CD4-positive, alpha-beta T cell treated with Interleukin-4 for 4 hours (primary cell): ENCODE results near the gene FHOD3.
A peak's percentile ranks its signal among the peaks of the same experiment; 100 is the strongest.

Experiments
- DNase-seq: peaks from one replicate; pipeline ENCODE4 v3.0.0-alpha.2; 2020

Gene FHOD3

DNA sequence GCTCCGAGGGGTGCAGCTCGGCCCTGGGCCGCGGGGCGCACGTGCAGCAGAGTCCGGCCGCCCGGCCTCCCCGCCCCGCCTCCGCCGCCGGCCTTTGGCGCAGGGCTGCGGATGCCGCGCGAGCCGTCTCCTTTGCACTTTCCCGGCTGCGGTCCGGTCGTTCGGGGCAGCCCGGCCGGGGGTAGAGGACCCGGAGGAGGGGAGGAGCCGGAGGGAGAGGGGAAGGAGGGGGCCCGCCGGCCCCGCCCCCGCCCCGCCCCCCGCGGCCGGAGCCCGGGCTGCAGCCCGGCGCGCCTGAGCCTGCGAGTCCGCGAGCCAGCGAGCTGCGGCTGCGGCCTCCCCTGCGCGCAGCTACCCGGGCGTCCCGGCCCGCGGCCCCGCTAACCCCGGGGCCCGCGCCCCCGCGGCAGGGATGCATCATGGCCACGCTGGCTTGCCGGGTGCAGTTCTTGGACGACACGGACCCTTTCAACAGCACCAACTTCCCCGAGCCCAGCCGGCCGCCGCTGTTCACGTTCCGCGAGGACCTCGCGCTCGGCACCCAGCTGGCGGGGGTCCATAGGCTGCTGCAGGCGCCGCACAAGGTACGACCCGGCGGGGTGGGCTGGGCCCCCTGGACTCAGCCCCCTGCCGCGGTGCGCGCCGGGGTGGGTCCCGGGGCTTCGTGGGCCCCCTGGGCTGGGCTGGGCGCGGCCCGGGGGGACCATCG lies at the start of gene FHOD3:
Gene FHOD3, plus strand, starts transcription at position 297 of the 709 bp plus-strand sequence. Its CDS starts 123 bp downstream, at position 420.
- no peak for DNase-seq

DNA sequence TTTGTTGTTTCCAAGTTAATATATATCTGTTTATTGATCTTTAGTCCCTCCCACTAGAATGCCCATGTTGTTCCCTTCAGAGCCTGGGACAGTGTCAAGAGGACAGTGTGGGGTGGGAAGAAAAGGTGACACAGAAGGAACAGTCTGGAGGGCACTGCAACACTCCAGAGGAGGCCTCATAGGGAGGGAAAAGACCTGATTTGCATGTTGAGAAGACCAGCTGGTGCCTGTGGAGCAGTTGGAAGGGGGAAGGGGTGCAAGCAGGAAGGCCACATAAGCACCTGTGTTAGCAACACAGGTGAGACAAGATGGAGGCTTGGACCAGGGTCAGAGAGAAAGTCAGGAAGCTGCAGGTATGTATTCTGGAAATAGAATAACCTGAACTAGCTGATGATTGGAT lies 48.1 kb upstream of the FHOD3 start:
- no peak for DNase-seq

DNA sequence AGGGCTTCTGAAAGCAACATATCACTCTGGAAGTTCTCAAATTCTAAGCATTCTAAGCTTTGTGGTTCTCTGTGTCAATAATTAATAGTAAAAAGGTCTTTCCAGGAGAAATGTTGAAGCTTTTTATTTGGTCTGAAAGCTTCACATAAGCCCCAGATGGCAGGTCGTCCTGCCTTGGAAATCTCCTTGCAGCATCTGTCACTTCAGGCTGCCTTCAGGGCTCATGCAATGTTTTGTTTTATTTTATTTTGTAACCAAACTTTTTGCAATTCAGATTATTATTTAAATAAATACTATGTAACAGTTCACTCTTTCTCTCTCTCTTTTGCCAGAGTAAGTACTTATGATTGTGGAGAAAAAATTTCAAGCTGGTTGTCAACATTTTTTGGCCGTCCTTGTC lies 46.7 kb upstream of the FHOD3 start:
- no peak for DNase-seq

DNA sequence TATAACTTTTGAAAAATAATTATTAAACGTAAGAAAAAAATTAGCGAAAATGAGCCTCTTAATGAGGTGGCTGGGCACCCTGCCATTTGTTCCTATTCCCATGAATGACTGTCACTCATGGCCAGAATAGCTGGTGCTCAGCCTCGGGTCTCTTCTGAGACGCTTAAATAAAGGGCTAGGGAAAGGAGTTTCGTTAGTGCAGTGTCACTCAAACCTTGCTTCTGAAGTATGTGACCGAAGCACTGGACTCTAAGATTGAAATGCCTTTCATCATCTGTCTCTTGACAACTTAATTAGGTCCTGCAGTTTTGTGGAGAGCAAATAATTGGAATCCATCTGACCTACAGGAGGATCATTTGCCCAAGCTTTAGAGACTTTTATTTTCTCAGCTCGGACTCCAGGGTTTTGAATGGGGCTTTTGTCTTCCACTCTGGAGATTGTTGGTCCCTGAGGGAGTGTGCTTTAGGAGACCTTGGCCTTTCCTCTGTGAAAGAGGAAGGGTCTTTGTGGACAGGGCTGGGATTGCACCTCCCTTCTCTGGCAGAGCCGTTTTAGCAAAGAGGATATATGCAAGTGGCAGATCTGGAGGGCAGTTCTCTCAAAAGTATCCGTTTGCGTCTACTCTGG lies 42.3 kb upstream of the FHOD3 start:
- no peak for DNase-seq

DNA sequence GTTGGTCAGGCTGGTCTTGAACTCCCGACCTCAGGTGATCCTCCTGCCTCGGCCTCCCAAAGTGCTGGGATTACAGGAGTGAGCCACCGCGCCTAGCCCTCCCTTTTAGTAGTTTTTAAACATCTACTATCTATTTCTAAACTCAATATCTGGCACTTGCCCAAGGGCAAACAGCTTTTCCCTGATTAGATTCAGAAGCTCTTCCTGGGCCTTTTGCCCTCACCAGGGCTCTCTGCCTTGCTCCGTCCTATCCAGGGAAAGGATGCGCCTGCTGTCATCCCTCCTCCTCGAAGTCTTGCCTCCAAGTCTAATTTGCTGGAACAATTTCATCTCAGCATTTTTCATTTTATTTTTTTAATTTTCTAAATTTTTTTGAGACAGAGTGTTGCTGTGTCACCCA lies 41.4 kb upstream of the FHOD3 start:
- no peak for DNase-seq

DNA sequence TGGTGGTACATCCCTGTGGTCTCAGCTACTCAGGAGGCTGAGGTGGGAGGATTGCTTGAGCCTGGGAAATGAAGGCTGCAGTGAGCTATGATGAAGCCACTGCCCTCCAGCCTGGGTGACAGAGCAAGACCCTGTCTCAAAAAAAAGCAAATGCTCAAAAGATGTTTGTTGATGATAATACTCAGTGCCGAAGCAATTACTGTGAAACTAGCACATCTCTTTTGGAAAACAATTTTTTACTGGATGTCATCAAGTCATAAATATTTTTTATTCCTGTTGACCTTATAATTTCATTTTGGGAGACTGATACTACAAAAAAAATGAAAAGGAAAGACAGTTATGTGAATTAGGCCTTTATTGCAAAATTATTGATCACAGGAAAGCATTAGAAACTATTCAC lies 34.5 kb upstream of the FHOD3 start:
- no peak for DNase-seq

DNA sequence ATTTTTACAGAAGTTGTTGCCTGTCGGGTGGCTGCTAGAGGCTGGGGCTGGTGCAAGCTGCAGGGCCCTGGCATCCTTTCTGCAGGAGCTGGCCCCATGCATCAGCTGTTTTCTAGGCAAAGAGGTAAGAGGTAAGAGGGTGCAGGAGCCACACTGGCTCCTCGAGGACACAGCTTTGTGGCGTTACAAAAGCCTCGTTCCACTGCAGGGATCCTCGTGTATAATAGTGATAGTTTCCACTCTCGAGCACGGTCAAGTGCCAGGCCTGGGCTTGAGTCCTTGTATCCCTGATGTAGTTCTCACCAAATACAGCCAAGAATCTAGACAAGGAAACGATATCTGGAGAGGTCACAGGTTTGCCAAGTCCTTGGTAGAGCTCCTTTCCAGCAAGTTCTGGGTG lies 33.2 kb upstream of the FHOD3 start:
- no peak for DNase-seq

DNA sequence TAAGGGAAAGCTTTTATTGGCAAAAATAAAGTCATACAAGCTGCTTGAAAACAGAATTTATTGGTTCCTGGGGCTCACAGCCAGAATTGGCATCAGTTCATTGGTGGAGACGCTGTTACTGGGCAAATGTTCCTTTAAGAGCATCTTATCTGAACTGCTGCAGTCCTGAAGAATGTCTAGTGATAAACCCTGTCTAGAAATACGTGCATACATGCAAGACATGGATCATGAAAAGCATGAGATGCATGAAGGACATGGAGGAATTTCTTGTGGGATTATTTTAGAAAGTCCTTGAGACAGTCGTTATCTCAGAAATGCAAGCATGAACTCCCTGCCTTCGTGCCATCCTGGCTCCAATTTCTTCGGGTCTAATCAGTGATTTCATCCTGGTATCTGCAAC lies 32.5 kb upstream of the FHOD3 start:
- no peak for DNase-seq

DNA sequence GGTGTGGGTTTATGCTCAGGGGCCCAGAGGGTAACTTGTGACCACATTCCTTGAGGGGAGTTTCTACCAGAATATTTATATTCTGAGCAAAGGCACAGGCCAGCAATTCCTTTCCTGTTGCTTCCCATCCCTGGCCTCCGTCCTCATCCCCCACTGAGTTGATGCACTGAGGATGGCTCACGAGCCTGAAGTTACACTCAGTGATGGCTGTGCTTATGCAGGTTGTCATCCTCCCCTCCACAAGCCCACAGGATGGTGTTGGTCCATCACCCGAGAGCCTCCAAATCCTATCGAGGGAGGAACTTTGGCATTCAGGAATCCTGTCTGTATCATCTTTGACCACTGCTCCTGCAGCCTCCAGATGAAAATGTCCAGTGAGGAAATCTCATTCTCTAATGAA lies 28.4 kb upstream of the FHOD3 start:
- no peak for DNase-seq

DNA sequence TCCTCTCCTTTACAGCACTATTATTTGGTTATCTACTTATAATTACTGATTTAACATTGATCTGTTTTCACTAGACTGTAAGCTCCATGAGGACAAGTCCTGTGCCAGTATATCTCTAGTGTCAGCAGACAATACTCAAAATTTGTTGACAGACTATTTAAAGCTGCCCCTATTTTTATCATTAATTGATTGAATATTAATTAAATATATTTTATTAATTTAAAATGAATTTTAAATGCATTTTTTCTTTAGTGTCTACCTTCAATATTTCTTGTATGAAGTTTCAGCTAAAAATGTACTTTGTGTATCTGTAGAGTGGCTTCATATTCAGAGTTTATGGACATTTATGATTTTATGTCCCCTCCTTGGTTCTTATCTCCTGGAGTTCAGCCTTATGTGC lies 26.4 kb upstream of the FHOD3 start:
- no peak for DNase-seq

DNA sequence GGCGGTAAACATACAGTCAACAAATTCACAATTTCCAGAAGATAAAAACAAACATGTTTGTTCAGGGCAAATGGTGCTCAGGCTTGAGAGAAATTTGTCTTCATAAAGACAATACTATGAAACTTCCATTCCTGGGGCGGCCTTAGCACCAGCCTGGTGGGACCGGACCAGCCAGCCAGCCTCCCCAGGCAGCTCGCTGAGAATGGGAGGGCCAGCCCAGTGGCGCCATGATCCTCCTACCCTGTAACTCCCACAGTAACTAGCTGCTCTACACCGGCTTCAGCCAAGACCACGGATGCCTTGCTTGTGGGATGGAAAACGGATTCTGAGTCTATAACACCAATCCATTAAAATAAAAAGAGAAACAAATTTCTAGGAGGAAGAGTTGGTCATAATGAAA lies 24.2 kb upstream of the FHOD3 start:
- no peak for DNase-seq

DNA sequence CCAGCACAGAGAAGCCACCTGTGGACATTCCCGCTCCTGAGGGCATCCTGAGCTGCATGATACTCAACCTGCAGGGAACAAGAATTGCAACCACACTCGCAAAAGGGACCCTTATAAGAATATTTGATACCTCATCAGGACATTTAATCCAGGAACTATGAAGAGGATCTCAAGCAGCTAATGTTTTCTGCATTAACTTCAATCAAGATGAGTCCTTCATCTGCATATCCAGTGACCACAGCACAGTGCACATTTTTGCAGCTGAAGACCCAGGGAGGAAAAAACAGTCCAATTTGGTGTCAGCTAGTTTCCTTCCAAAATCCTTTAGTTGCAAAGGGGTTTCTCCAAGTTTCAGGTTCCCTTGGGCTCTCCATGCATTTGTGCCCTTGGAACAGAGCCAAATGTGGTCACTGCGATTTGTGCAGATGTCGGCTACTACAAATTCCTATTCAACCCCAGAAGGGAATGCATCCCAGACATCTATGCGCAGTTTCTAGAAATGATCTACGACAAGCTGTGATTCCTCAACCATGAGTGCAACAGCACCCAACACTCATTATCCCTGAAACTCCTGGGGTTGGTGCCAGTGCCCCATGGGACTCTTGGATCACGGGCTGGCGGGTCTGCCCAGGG lies 23.3 kb upstream of the FHOD3 start:
- no peak for DNase-seq

DNA sequence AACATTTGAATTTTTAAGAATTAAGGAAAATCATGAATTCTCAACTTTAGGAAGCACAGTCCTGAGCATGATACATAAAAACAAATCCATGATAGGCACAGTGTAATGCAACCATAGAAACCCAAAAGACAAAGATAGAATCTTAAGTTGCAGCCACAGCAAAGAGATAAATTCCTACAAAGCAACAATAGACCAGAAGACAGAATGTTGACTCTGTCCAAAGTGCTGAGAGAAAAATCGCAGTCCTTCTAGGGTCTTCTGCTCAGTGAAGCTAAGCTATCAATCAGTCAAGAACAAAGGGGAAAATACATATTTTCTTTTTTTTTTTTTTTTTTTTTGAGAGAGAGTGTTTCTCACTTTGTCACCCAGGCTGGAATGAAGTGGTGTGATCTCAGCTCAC lies 22.0 kb upstream of the FHOD3 start:
- DNase-seq: no peak

DNA sequence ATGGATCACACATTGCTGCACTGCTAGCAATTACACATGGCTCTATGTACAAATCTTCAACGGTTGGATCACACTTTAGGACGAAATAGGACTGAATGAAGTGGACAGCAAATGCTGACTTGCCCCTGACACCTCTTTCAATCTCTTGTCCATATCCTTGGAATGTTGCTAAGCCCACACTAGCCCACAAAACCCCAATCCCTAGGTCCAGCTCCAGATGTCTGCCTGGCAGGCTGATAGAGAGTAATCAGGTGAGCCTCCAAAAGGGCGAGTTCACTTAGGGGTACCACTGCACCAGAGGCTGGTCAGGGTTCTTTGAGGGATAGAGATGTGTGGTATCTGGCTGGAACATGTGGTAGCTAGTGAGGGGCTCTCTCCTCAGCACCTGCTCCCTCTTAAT lies 18.5 kb upstream of the FHOD3 start:
- no peak for DNase-seq

DNA sequence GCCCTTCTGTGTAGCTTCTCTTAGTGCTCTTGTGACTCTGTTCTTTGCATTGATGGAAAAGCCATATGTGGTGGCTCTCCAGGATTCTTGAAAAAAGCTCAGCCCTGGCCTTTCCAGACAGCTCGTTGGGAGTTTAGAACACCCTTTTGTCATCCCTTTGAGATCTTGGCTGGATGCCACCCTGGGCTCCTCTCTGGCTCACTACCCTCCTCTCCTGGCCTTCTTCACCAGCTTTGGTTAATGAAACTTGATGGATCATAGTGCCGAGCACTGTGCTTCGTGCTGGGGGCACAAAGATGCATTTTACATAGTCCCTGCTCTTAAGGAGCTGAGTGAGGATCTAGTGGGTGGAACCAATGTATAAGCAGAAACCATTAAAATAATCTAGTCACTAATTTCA lies 15.6 kb upstream of the FHOD3 start:
- no peak for DNase-seq

DNA sequence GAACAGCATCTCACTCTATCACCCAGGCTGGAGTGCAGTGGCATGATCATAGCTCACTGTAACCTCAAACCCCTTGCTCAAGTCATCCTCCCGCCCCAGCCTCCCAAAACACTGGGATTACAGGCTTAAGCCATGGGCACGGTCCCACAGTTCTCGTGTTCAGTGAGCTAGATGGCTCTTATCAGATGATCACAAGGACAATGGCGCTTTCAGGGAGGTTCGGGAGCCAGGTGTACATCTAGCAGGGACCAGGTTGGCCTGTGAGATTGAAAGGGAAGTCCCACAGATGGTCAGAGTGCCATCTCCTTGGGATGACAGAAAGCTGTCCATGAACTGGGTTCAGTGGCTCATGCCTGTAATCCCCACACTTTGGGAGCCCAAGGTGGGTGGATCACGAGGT lies 14.1 kb upstream of the FHOD3 start:
- no peak for DNase-seq

DNA sequence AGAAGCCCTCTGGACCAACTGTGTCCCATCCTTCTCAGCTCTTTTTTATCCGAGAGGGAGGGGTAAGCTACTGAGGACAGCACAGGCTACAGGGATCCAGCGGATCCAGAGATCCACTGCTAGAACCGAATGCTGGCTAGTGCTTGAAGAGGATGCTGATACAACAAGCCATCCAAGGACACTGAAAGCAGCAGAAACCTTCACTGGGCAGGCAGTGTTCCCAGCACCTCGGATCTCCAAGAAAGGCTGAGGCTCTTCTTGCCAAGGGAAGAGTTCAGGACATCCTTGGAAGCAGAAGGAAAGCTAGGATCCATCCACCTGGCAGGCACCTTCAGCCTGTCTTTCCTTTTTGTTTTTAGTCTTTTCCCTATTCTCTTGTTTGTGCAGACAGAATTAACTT lies 13.2 kb upstream of the FHOD3 start:
- DNase-seq: no peak

DNA sequence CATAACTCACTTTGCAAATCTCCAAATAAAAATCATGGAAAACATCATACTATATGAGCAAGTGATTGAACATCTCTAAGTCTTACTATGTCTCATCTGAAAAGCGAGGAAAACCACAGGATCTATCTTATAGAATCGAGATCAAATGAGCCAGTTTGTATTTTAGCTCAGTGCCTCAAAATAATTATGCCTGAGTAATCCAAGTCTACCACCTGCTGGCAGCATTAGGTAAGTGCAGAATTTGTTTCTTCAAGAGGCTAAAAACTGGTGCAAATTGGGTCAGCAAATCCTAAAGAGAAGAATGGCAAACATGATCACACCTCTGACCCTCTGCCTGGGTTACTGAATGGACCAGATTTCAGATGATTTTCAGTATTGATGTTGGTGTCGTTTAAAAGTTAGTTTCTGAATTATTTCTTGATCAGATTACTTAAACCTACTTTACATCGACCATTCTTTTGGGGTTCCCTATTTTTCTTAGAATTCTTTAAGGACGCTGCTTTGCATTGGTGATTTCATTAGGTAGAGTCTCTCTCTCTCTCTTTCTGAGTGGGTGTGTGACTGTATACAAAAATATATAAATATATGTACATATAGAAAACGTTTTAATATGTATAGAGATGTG lies 12.7 kb upstream of the FHOD3 start:
- peak; percentile 69 for DNase-seq

DNA sequence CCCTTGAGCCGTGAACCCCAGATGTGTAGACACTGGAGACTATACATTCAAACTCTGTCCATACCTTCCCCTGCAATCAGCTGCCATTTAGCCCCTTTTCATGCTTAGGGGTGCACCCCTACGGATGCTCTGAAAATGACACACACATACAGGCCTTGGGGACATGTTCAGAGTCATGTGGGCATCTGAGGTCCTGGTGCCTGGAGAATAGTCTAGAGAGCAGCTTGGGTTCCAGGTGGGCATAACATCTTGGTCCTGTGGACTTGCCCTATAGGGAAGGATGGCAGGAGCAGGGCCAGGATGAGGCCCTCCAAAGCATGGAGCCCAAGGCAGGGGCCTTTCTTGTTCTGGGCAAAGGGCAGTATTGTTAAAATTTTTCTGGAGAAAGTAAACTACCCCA lies 9.9 kb upstream of the FHOD3 start:
- DNase-seq: no peak

DNA sequence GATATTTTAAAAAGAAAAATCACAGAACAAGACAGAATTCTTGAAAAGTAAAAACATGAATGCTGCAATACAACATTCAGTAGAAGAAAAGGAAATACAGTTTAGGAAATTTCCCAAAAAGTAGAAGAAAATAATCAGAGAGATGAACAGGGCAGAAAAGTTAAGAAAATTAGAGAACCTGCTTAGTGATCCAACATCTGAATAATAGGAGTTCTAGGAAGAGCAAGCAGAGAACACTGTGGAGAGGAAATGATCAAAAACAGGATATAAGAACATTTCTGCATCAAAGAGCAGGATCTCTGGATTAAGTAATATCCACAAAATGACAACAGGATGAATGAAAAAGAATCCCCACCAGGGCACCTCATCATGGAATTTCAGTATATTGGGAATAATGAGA lies 8.8 kb upstream of the FHOD3 start:
- no peak for DNase-seq

DNA sequence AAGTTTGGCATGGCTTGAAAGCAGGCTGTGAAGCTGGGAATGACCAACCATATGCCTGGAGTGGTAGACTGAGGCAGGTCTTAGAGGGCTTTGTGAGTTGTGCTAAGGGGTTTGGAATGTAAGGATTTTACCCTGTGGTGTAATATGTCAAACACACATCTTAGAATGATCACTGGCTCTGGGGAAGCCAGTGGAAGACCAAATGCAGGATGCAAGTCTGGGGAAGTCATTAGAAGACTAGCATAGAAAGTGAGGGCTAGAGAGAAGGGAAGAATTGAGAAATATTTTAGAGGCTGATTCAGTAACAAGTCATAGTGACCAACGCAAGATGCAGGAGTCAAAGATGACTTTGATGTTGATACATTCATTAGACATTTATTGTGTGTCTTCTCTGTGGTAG lies 3.5 kb upstream of the FHOD3 start:
- no peak for DNase-seq

DNA sequence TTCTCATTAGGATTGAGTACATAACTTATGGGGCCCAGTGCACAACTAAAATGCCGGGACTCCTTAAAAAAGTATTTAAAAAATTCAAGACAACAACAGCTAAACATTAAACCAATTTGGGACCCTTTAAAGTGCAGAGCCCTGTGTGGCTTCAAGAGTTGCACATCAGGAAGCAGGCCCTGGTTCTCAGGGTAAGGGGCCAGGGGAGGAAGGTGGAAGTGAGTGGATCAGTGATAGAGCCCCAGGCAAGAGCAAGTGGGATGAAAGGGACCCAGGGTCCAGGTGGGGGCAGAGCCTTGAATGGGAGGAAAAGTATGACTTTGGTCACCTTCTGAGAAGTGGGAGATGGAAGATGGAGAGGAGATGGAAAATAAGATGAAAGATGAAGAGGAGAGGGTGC lies 2.3 kb upstream of the FHOD3 start:
- DNase-seq: no peak

DNA sequence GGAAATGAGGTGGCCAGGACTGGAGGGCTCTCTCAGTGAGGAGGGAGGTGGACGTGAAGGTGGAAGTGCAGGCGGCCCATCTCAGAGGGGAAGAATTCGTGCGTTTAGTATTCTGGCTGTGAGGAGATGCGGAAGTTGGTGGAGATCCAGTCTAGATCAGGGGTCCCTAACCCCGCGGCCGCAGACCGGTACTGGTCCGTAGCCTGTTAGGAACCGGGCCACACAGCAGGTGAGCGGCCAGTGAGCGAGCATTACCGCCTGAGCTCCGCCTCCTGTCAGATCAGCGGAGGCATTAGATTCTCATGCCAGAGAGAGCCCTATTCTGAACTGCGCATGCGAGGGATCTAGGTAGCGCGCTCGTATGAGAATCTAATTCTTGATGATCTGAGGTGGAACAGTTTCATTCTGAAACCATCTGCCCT lies 1.6 kb upstream of the FHOD3 start:
- DNase-seq: no peak
